Measurements from ENCODE around the gene DOCK8. TPM values are rescaled to one million over a fixed set of nuclear protein-coding genes. Genes with fewer than 3 reads are reported as not detected.

The DOCK8 gene
- total and polyA plus RNA-seq, 2 experiments from 2014 or later = not detected

DNA sequence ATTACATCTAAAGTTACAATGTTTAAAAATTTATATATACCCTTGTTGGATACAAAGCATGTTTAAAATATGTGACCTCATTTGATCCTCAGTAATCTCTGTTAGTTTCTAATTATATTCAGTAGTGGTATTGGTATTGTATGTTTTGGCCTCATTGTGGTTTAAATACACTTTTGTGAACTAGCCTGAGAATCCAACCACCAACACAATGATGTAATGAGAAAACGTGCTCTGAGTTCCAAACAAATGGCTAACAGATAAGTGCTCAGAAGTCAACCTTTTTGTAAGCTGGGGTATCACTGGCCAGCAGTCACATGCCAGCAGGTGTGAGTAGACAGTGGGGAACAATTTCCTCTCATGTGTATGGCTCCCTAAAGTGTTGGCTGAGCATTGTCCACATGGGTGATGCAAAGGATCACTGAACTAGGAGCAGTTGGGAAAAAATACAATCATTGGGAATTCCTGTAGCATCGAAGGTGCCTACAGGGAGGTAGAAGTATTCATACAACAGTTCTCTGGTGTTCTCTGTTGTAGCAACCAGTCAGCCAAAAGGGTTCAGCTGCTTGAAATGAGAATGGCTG lies 56.1 kb downstream of the DOCK8 start:
- no peaks in the 10 kb centered on the region for H4K20me1 ChIP-seq (ENCODE audit: insufficient read depth)
- no peak overlapping the region for H3K27ac ChIP-seq
- DNase-seq = no peak
- H3K9ac ChIP-seq = no peak overlapping the region
- H2AFZ ChIP-seq = no peak overlapping the region
- H3K9me3 ChIP-seq (ENCODE audit: low read depth) = no peaks in the 10 kb centered on the region
- no peaks in the 10 kb centered on the region for H3K36me3 ChIP-seq (ENCODE audit: low read depth)
- no peak for TF ChIP-seq EZH2phosphoT487 (IDR thresholded peaks at IDR 0.05; ENCODE audit: insufficient read depth, low read depth)
- no peak for TF ChIP-seq EZH2 (IDR thresholded peaks at IDR 0.05; ENCODE audit: insufficient read depth, poor library complexity, severe bottlenecking)
- in situ Hi-C loops (cut with MboI) = no loop called here
- no peaks in the 10 kb centered on the region for H3K9me2 ChIP-seq (ENCODE audit: insufficient read depth)
- WGBS, 2 experiments (ENCODE audit: low coverage in 1 of 2, low lambda C conversion rate in 2 of 2, missing lambda C conversion rate in 2 of 2) = 21 to 25% methylated on average over 2 of the region's 2 CpGs
- H3K27me3 ChIP-seq (replicated peaks; ENCODE audit: insufficient read depth) = no peaks in the 10 kb centered on the region
- H3K4me3 ChIP-seq = no peak overlapping the region
- H3K4me2 ChIP-seq (ENCODE audit: unreplicated experiment) = no peak overlapping the region
- H3K4me1 ChIP-seq (ENCODE audit: insufficient read depth) = no peaks in the 10 kb centered on the region
- no peaks in the 10 kb centered on the region for H3F3A ChIP-seq (ENCODE audit: insufficient read depth)
- H3K79me2 ChIP-seq (ENCODE audit: insufficient read depth) = no peaks in the 10 kb centered on the region

DNA sequence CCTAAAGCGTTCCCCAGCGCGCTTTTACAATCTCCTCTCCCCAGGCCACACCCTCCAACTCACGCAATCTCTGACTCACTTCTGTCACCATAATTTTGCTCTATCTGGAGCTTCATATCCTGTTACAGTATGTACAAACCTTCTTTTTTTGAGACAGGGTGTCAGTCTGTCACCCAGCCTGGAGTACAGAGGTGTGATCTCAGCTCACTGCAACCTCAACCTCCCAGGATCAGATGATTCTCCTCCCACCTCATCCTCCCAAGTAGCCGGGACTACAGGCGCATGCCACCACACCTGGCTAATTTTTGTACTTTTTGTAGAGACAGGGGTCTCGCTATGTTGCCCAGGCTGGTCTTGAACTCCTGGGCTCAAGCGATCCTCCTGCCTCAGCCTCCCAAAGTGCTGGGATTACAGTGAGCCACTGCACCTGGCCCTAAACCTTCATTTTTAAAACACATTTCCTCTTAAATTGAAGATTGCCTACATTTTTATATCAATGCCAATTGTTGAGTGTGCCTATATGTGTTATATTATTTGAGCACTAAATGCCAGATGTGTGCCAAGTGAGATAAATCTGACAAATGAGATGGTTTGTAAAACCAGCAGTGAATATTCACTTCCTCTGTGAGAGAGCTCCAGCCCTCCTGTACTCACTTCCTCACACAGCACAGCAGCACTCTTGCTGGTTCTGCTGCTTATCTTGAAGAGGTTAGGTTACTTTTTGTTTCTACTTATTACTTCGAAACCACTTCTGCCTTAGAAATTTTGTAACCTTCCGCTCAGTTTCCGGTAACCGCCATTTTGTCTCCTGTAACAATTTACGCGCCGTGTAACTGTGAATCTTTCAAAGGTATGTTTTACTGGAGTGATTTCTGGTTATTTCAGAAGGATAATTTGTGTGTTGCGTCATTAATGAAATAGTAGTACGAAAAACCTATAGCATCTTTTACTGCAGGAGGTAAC lies 57.9 kb downstream of the DOCK8 start:
- Histone ChIP-seq H3K27me3 (replicated peaks; ENCODE audit: insufficient read depth) (no peaks in the 10 kb centered on the region), H3K4me3 (no peak overlapping the region), H3K9me2 (ENCODE audit: insufficient read depth) (no peaks in the 10 kb centered on the region), H3K9ac (no peak overlapping the region), H3K27ac (no peak overlapping the region), H3K9me3 (ENCODE audit: low read depth) (no peaks in the 10 kb centered on the region), H4K20me1 (ENCODE audit: insufficient read depth) (no peaks in the 10 kb centered on the region), H3K4me1 (ENCODE audit: insufficient read depth) (no peaks in the 10 kb centered on the region), H2AFZ (no peak overlapping the region), H3K79me2 (ENCODE audit: insufficient read depth) (no peaks in the 10 kb centered on the region), H3K4me2 (ENCODE audit: unreplicated experiment) (no peak overlapping the region), H3F3A (ENCODE audit: insufficient read depth) (no peaks in the 10 kb centered on the region), H3K36me3 (ENCODE audit: low read depth) (no peaks in the 10 kb centered on the region)
- TF ChIP-seq EZH2phosphoT487 (IDR thresholded peaks at IDR 0.05; ENCODE audit: insufficient read depth, low read depth) (no peak), EZH2 (IDR thresholded peaks at IDR 0.05; ENCODE audit: insufficient read depth, poor library complexity, severe bottlenecking) (no peak)
- in situ Hi-C loops (cut with MboI) = no loop called here
- no peak for DNase-seq
- 57 to 63% methylated on average over 17 of the region's 17 CpGs for WGBS, 2 experiments (ENCODE audit: low coverage in 1 of 2, low lambda C conversion rate in 2 of 2, missing lambda C conversion rate in 2 of 2)

DNA sequence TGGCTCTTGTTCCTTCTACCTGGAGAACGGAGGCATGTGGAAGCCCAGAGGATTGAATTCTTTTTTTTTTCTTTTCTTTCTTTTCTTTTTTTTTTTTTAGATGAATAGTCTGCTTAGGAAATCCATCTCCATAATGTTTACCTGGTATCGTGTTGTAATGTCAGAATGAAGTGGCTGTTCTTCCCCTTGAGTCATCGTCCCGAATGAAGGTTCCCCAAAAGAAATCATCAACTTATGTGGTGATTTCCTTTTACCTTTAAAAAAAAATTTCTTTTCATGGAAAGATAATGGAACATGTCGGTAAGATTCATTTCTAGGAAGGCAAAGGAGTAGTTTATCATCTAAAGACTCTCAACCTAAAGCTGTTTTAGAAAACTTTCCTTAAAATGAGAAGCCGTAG lies 59.7 kb downstream of the DOCK8 start:
- in situ Hi-C loops (cut with MboI) = no loop called here
- H3K27ac ChIP-seq = no peak overlapping the region

DNA sequence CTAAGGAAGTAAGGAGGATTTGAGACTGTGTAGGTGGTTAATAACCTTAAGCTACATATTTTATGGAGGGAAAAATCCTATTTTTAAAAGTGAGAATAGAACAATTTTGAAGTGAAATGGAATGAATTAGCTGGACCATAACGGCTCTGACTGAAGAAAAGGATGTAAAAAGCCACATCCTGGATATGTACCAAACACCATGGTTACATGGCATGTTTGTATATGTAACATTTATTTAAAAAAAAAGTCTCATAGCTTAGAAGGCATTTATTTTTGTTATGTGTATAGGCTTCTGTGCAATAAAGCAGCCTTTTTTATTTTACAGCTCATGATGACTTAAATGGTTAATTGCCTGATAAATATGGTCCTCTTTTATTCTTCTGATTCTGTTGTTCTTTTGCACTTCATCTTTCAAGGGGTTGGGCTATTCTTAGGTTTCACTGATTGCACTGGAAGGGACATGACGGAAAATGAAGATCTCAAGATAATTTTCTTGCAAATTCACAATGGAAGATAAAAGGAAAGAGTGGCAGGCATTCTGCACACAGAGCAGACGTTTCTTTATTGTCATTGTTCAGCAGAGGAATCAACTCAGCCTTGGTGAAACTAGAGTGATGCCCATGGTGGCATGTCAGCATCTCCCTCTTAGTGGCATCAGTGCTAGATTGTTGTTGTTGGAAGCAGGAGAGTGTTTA lies 63.1 kb downstream of the DOCK8 start:
- WGBS, 2 experiments (ENCODE audit: low coverage in 1 of 2, low lambda C conversion rate in 2 of 2, missing lambda C conversion rate in 2 of 2) = 13 to 20% methylated on average over 3 of the region's 3 CpGs
- no peaks in the 10 kb centered on the region for H4K20me1 ChIP-seq (ENCODE audit: insufficient read depth)
- no peaks in the 10 kb centered on the region for H3K79me2 ChIP-seq (ENCODE audit: insufficient read depth)
- no peak for DNase-seq
- H3K9ac ChIP-seq = no peak overlapping the region
- in situ Hi-C loops (cut with MboI) = no loop called here
- no peak for TF ChIP-seq EZH2 (IDR thresholded peaks at IDR 0.05; ENCODE audit: insufficient read depth, poor library complexity, severe bottlenecking)
- no peak for TF ChIP-seq EZH2phosphoT487 (IDR thresholded peaks at IDR 0.05; ENCODE audit: insufficient read depth, low read depth)
- no peaks in the 10 kb centered on the region for H3K9me3 ChIP-seq (ENCODE audit: low read depth)
- H3K4me3 ChIP-seq = no peak overlapping the region
- H3K27ac ChIP-seq = no peak overlapping the region
- no peak overlapping the region for H3K4me2 ChIP-seq (ENCODE audit: unreplicated experiment)
- no peaks in the 10 kb centered on the region for H3K27me3 ChIP-seq (replicated peaks; ENCODE audit: insufficient read depth)
- H3F3A ChIP-seq (ENCODE audit: insufficient read depth) = no peaks in the 10 kb centered on the region
- H2AFZ ChIP-seq = no peak overlapping the region
- no peaks in the 10 kb centered on the region for H3K36me3 ChIP-seq (ENCODE audit: low read depth)
- H3K9me2 ChIP-seq (ENCODE audit: insufficient read depth) = no peaks in the 10 kb centered on the region
- H3K4me1 ChIP-seq (ENCODE audit: insufficient read depth) = no peaks in the 10 kb centered on the region

More for the DNA sequence above, 59.7 kb downstream of the DOCK8 start:
- DNase-seq = no peak
- H4K20me1 ChIP-seq (ENCODE audit: insufficient read depth) = no peaks in the 10 kb centered on the region
- TF ChIP-seq EZH2phosphoT487 (IDR thresholded peaks at IDR 0.05; ENCODE audit: insufficient read depth, low read depth) (no peak), EZH2 (IDR thresholded peaks at IDR 0.05; ENCODE audit: insufficient read depth, poor library complexity, severe bottlenecking) (no peak)
- H3K27me3 ChIP-seq (replicated peaks; ENCODE audit: insufficient read depth) = no peaks in the 10 kb centered on the region
- H2AFZ ChIP-seq = no peak overlapping the region
- no peaks in the 10 kb centered on the region for H3K36me3 ChIP-seq (ENCODE audit: low read depth)
- no peaks in the 10 kb centered on the region for H3F3A ChIP-seq (ENCODE audit: insufficient read depth)
- H3K79me2 ChIP-seq (ENCODE audit: insufficient read depth) = no peaks in the 10 kb centered on the region
- no peaks in the 10 kb centered on the region for H3K9me3 ChIP-seq (ENCODE audit: low read depth)
- no peak overlapping the region for H3K9ac ChIP-seq
- no peaks in the 10 kb centered on the region for H3K4me1 ChIP-seq (ENCODE audit: insufficient read depth)
- no peak overlapping the region for H3K4me2 ChIP-seq (ENCODE audit: unreplicated experiment)
- 46 to 49% methylated on average over 6 of the region's 6 CpGs for WGBS, 2 experiments (ENCODE audit: low coverage in 1 of 2, low lambda C conversion rate in 2 of 2, missing lambda C conversion rate in 2 of 2)
- H3K4me3 ChIP-seq = no peak overlapping the region
- no peaks in the 10 kb centered on the region for H3K9me2 ChIP-seq (ENCODE audit: insufficient read depth)

Data from GM23248 (cell line).